B cell (primary cell): ENCODE data around the gene LRRC45. TPM values are rescaled to one million over a fixed set of nuclear protein-coding genes. Genes with fewer than 3 reads are reported as not detected.

Experiments
- ATAC-seq: fragments of 200-7000 bp; cut with Tn5 transposase; one replicate; pipeline ENCODE4 v1.10.0; 2021; ENCODE audit warnings: low read depth, mild to moderate bottlenecking, moderate number of reproducible peaks, moderate library complexity
- CTCF ChIA-PET: fragments of 350-600 bp; sonication (Branson Sonifier 250); formaldehyde crosslinking; loops from one replicate; lab custom pipeline; 2021; ENCODE audit warnings: antibody characterized with exemption, inconsistent platforms; lab: Charles Lee
- POLR2A ChIA-PET: fragments of 350-600 bp; sonication (Branson Sonifier 250); formaldehyde crosslinking; loops from one replicate; lab custom pipeline; 2021; ENCODE audit warnings: antibody characterized with exemption; lab: Charles Lee
- DNase-seq: peaks from one replicate; pipeline ENCODE4 v3.0.0; 2013
- H2AFZ ChIP-seq: 2 replicates; pipeline ENCODE4 v1.6.1; 2012; ENCODE audit warnings: mild to moderate bottlenecking, low read depth, low read length; ENCODE audit not compliant: insufficient read depth, poor library complexity, severe bottlenecking
- H3K27ac ChIP-seq, 2 donors: 1 replicate in 1 of 2; 2 replicates in 1 of 2; pipeline ENCODE4 v1.5.1; 2012 to 2013; ENCODE audit warnings: low read length in 2 of 2, mild to moderate bottlenecking in 2 of 2, moderate library complexity in 1 of 2
- H3K27me3 ChIP-seq, 4 experiments: fragments of 200-600 bp in 1 of 4; sonication (generic) in 1 of 4; replicated peaks in 1 of 4; 1 replicate in 2 of 4; 2 replicates in 2 of 4; pipeline versions ENCODE4 v1.6.1 to v1.7.0; 2013 to 2016; ENCODE audit warnings: low read length in 3 of 4, mild to moderate bottlenecking in 2 of 4, mixed read lengths in 1 of 4, moderate library complexity in 1 of 4; ENCODE audit not compliant: insufficient read depth in 4 of 4, control insufficient read depth in 3 of 4; ENCODE audit errors: control extremely low read depth in 1 of 4
- H3K36me3 ChIP-seq, 2 experiments: replicated peaks in 1 of 2; 1 replicate in 1 of 2; 2 replicates in 1 of 2; pipeline versions ENCODE4 v1.6.1 to v1.7.1; 2013; ENCODE audit warnings: low read length in 1 of 2; ENCODE audit not compliant: insufficient read depth in 2 of 2, control insufficient read depth in 1 of 2; ENCODE audit errors: control extremely low read depth in 1 of 2, extremely low read depth in 1 of 2
- H3K4me1 ChIP-seq, 2 donors: fragments of 200-600 bp in 1 of 2; sonication (generic) in 1 of 2; 1 replicate in 1 of 2; 2 replicates in 1 of 2; pipeline versions ENCODE4 v1.5.1 to v1.6.1; 2013 to 2017; ENCODE audit warnings: low read length in 2 of 2; ENCODE audit not compliant: control insufficient read depth in 2 of 2, insufficient read depth in 2 of 2
- H3K4me2 ChIP-seq: replicated peaks from 2 replicates; pipeline ENCODE3; 2012; ENCODE audit warnings: mild to moderate bottlenecking, low read depth, low read length; ENCODE audit not compliant: poor library complexity, severe bottlenecking
- H3K4me3 ChIP-seq, 5 experiments: fragments of 200-600 bp in 1 of 5; sonication (generic) in 1 of 5; 1 replicate in 3 of 5; 2 replicates in 2 of 5; pipeline versions ENCODE4 v1.5.1 to v1.7.0; 2011 to 2016; ENCODE audit warnings: low read length in 4 of 5, mild to moderate bottlenecking in 4 of 5, low read depth in 2 of 5, control low read depth in 1 of 5, moderate library complexity in 1 of 5; ENCODE audit not compliant: insufficient read depth in 1 of 5; ENCODE audit errors: control extremely low read depth in 1 of 5, extremely low read depth in 1 of 5
- H3K79me2 ChIP-seq: fragments of 200-600 bp; sonication (generic); one replicate; pipeline ENCODE4 v1.6.0; 2016; ENCODE audit warnings: low read length; ENCODE audit not compliant: control insufficient read depth, insufficient read depth
- H3K9ac ChIP-seq: fragments of 200-600 bp; sonication (generic); 2 replicates; pipeline ENCODE4 v1.6.1; 2017; ENCODE audit warnings: mild to moderate bottlenecking, low read length, moderate library complexity
- H3K9me3 ChIP-seq, 3 donors: one replicate each; pipeline versions ENCODE4 v1.6.1 to v1.7.1; 2013; ENCODE audit warnings: low read length in 2 of 3; ENCODE audit not compliant: control insufficient read depth in 2 of 3, insufficient read depth in 1 of 3; ENCODE audit errors: control extremely low read depth in 1 of 3
- H4K20me1 ChIP-seq: 2 replicates; pipeline ENCODE4 v1.6.0; 2012; ENCODE audit warnings: mild to moderate bottlenecking, low read length; ENCODE audit not compliant: insufficient read depth, control insufficient read depth, poor library complexity, severe bottlenecking
- H3K27ac Mint-ChIP-seq: one replicate; pipeline ENCODE4 v1.8.0; 2021; ENCODE audit warnings: mixed read lengths
- H3K27me3 Mint-ChIP-seq: one replicate; pipeline ENCODE4 v1.8.0; 2021; ENCODE audit warnings: mixed read lengths
- H3K4me1 Mint-ChIP-seq: one replicate; pipeline ENCODE4 v1.8.0; 2021; ENCODE audit warnings: mixed read lengths
- H3K4me3 Mint-ChIP-seq: one replicate; pipeline ENCODE4 v1.8.0; 2021; ENCODE audit warnings: mixed read lengths
- H3K9me3 Mint-ChIP-seq: one replicate; pipeline ENCODE4 v1.8.0; 2022; ENCODE audit warnings: mixed read lengths; ENCODE audit not compliant: insufficient read depth
- EZH2 ChIP-seq: IDR thresholded peaks from 2 replicates; pipeline ENCODE4 v1.6.1; 2012; ENCODE audit warnings: borderline replicate concordance, low read depth, mild to moderate bottlenecking, moderate library complexity, low read length; ENCODE audit not compliant: insufficient read depth, poor library complexity, severe bottlenecking
- WGBS: methylation state at CpG from one replicate; pipeline ENCODE4 v1.1.5; 2013; ENCODE audit warnings: missing lambda C conversion rate; ENCODE audit not compliant: insufficient coverage; 5-methylcytosine and 5-hydroxymethylcytosine counted together
- intact Hi-C: fragments of 100-400 bp; cut with micrococcal nuclease; formaldehyde crosslinking; loops from one replicate; pipeline ENCODE4 v1.10.0; 2022
- polyA plus RNA-seq: library from polyadenylated mRNA; depleted of rRNA; stranded (reverse); fragments of >200 nt; gene quantifications from 2 replicates; pipeline ENCODE4 v1.2.3, GENCODE V29; 2012
- total RNA-seq, 2 donors: library from RNA; stranded (reverse); fragments of 120-200 nt in 1 of 2; gene quantifications; 1 replicate in 1 of 2; 2 replicates in 1 of 2; pipeline versions ENCODE4 v1.2.3 to v1.2.4, GENCODE V29; 2013 to 2022
- TF ChIP-seq, protein P1 (sequence below): fragments of 200-600 bp; IDR thresholded peaks from one replicate; pipeline ENCODE4 v1.8.0; 2022; ENCODE audit warnings: antibody characterized with exemption, mild to moderate bottlenecking

LRRC45 gene
- total and polyA plus RNA-seq, 2 donors (not counting 1 experiment from before 2014, with no cell fraction given) = 19.4 to 19.6 TPM

GRCh38 chr17:82025401-82026107 is 2.4 kb downstream of the LRRC45 start:
- 95% methylated on average over 25 of the region's 25 CpGs for WGBS
- H3K79me2 ChIP-seq = peaks cover 23% of the 10 kb centered on the region
- intact Hi-C loops = no loop called here
- peaks cover 44% of the 10 kb centered on the region for H4K20me1 ChIP-seq
- no peak overlapping the region for H3K27ac Mint-ChIP-seq
- no peaks in the 10 kb centered on the region for H3K36me3 ChIP-seq
- peaks cover 22% of the 10 kb centered on the region for H3K4me1 Mint-ChIP-seq
- H2AFZ ChIP-seq = no peak overlapping the region
- H3K4me1 ChIP-seq = peaks cover 26 to 37% of the 10 kb centered on the region in 2 donors
- no peak for ATAC-seq
- CTCF ChIA-PET = interaction anchor here (1.0 to 2.1 kb wide), 2 partner anchors 12 to 66 kb away, joined by 3 to 7 read pairs; partner anchors contain the start of gene DCXR
- peak overlapping the region; percentile 16 for H3K4me3 Mint-ChIP-seq
- no peaks in the 10 kb centered on the region for H3K27me3 Mint-ChIP-seq
- no peak overlapping the region for H3K4me2 ChIP-seq
- H3K4me3 ChIP-seq = no peak overlapping the region
- no peak overlapping the region for H3K9ac ChIP-seq
- DNase-seq = no peak
- H3K9me3 ChIP-seq = peaks cover 0 to 5% (median 0%) of the 10 kb centered on the region in 3 donors
- no peak overlapping the region for H3K27ac ChIP-seq
- TF ChIP-seq, protein P1, sequence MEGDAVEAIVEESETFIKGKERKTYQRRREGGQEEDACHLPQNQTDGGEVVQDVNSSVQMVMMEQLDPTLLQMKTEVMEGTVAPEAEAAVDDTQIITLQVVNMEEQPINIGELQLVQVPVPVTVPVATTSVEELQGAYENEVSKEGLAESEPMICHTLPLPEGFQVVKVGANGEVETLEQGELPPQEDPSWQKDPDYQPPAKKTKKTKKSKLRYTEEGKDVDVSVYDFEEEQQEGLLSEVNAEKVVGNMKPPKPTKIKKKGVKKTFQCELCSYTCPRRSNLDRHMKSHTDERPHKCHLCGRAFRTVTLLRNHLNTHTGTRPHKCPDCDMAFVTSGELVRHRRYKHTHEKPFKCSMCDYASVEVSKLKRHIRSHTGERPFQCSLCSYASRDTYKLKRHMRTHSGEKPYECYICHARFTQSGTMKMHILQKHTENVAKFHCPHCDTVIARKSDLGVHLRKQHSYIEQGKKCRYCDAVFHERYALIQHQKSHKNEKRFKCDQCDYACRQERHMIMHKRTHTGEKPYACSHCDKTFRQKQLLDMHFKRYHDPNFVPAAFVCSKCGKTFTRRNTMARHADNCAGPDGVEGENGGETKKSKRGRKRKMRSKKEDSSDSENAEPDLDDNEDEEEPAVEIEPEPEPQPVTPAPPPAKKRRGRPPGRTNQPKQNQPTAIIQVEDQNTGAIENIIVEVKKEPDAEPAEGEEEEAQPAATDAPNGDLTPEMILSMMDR = no peak
- TF ChIP-seq EZH2 = no peak
- H3K27me3 ChIP-seq = peaks cover 0 to 32% (median 0%) of the 10 kb centered on the region in 4 experiments
- POLR2A ChIA-PET = interaction anchor here (0.5 to 0.9 kb wide), 2 partner anchors 58 to 187 kb away, joined by 3 to 5 read pairs; partner anchors contain the start of gene CCDC57
- no peaks in the 10 kb centered on the region for H3K9me3 Mint-ChIP-seq

DNA sequence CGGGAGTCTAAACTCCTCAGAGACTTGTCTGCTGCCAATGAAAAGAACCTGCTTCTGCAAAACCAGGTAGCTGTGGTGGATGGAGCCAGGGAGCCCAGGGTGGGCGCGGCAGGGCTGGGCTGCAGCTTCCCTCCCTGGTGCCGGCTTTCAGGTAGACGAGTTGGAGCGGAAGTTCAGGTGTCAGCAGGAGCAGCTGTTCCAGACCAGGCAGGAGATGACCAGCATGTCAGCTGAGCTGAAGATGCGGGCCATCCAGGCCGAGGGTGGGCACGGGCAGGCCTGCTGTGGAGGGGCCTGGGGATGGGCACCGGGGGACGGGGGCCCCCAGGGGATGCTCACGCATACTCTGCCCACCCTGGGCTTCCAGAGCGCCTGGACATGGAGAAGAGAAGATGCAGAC is 5.1 kb downstream of the LRRC45 start:
- no peak overlapping the region for H3K27ac ChIP-seq
- peaks cover 0 to 46% (median 3%) of the 10 kb centered on the region in 4 experiments for H3K27me3 ChIP-seq
- no peaks in the 10 kb centered on the region for H3K36me3 ChIP-seq
- Mint-ChIP-seq H3K4me1 (peaks cover 16% of the 10 kb centered on the region), H3K4me3 (no peak overlapping the region), H3K27me3 (no peaks in the 10 kb centered on the region), H3K9me3 (no peaks in the 10 kb centered on the region), H3K27ac (no peak overlapping the region)
- H3K9ac ChIP-seq = no peak overlapping the region
- peaks cover 22 to 31% of the 10 kb centered on the region in 2 donors for H3K4me1 ChIP-seq
- H3K79me2 ChIP-seq = peaks cover 13% of the 10 kb centered on the region
- intact Hi-C loops = no loop called here
- WGBS = 98% methylated on average over 13 of the region's 13 CpGs
- TF ChIP-seq, protein P1 = no peak
- TF ChIP-seq EZH2 = no peak
- peaks cover 0 to 10% (median 0%) of the 10 kb centered on the region in 3 donors for H3K9me3 ChIP-seq
- H2AFZ ChIP-seq = no peak overlapping the region
- no peak overlapping the region for H3K4me3 ChIP-seq
- DNase-seq (no peak), ATAC-seq (no peak)
- ChIA-PET POLR2A (interaction anchor here (0.6 to 1.5 kb wide), 2 partner anchors 9 to 84 kb away, joined by 3 to 4 read pairs; partner anchors contain the start of gene DCXR), CTCF (interaction anchor here (1.3 kb wide), 1 partner anchor 10 kb away, joined by 3 read pairs; the partner anchor contains the start of gene DCXR)
- H3K4me2 ChIP-seq = no peak overlapping the region
- peaks cover 31% of the 10 kb centered on the region for H4K20me1 ChIP-seq
